CD14-positive monocyte (primary cell): ENCODE data around the gene APLF. TPM values are rescaled to one million over a fixed set of nuclear protein-coding genes. Genes with fewer than 3 reads are reported as not detected.
A peak's percentile ranks its signal among the peaks of the same experiment; 100 is the strongest.

Source experiments
- DNase-seq, 3 donors: peaks; one replicate each; pipeline ENCODE4 v3.0.0-alpha.2; 2011 to 2022
- H2AFZ ChIP-seq: 2 replicates; pipeline ENCODE4 v1.6.0; 2012; ENCODE audit warnings: mild to moderate bottlenecking, low read depth, low read length, inconsistent platforms; ENCODE audit not compliant: insufficient read depth, poor library complexity, severe bottlenecking
- H3K27ac ChIP-seq, 2 donors: 1 replicate in 1 of 2; 2 replicates in 1 of 2; pipeline ENCODE4 v1.5.1; 2012 to 2013; ENCODE audit warnings: low read length in 2 of 2, control low read depth in 1 of 2, inconsistent platforms in 1 of 2, low read depth in 1 of 2, mild to moderate bottlenecking in 1 of 2
- H3K27me3 ChIP-seq, 2 donors: one replicate each; pipeline versions ENCODE4 v1.6.0 to v1.6.1; 2011 to 2013; ENCODE audit warnings: low read length in 2 of 2; ENCODE audit not compliant: control insufficient read depth in 2 of 2, insufficient read depth in 2 of 2
- H3K36me3 ChIP-seq, 2 donors: replicated peaks in 1 of 2; 1 replicate in 1 of 2; 2 replicates in 1 of 2; pipeline versions ENCODE4 v1.5.1 to v1.6.1; 2012 to 2013; ENCODE audit warnings: low read length in 2 of 2, control low read depth in 1 of 2, inconsistent platforms in 1 of 2, mild to moderate bottlenecking in 1 of 2; ENCODE audit not compliant: insufficient read depth in 2 of 2, control insufficient read depth in 1 of 2
- H3K4me1 ChIP-seq, 2 donors: 1 replicate in 1 of 2; 2 replicates in 1 of 2; pipeline versions ENCODE4 v1.5.1 to v1.6.1; 2012 to 2013; ENCODE audit warnings: low read length in 2 of 2, control low read depth in 1 of 2, inconsistent platforms in 1 of 2, mild to moderate bottlenecking in 1 of 2, moderate library complexity in 1 of 2; ENCODE audit not compliant: insufficient read depth in 2 of 2, control insufficient read depth in 1 of 2
- H3K4me2 ChIP-seq: replicated peaks from 2 replicates; pipeline ENCODE3; 2012; ENCODE audit warnings: low read length, moderate library complexity, mild to moderate bottlenecking; ENCODE audit not compliant: poor library complexity, severe bottlenecking; ENCODE audit errors: extremely low read depth
- H3K4me3 ChIP-seq, 3 experiments: fragments of 200-600 bp in 1 of 3; sonication (generic) in 1 of 3; replicated peaks in 1 of 3; 1 replicate in 2 of 3; 2 replicates in 1 of 3; pipeline ENCODE4 v1.5.1; 2011 to 2013; ENCODE audit warnings: low read length in 3 of 3, mild to moderate bottlenecking in 3 of 3, control low read depth in 2 of 3, low read depth in 2 of 3, inconsistent platforms in 1 of 3, moderate library complexity in 1 of 3
- H3K79me2 ChIP-seq: 2 replicates; pipeline ENCODE4 v1.6.0; 2012; ENCODE audit warnings: mild to moderate bottlenecking, control low read depth, inconsistent platforms, low read length, moderate library complexity; ENCODE audit not compliant: insufficient read depth
- H3K9ac ChIP-seq: 2 replicates; pipeline ENCODE4 v1.6.0; 2017; ENCODE audit warnings: low read length, mild to moderate bottlenecking; ENCODE audit not compliant: insufficient read depth, poor library complexity, severe bottlenecking
- H3K9me3 ChIP-seq, 2 donors: replicated peaks in 1 of 2; 1 replicate in 1 of 2; 2 replicates in 1 of 2; pipeline versions ENCODE4 v1.5.1 to v1.6.1; 2012 to 2013; ENCODE audit warnings: low read length in 2 of 2, control low read depth in 1 of 2; ENCODE audit not compliant: control insufficient read depth in 1 of 2, insufficient read depth in 1 of 2
- H4K20me1 ChIP-seq: 2 replicates; pipeline ENCODE4 v1.6.0; 2012; ENCODE audit warnings: mild to moderate bottlenecking, low read length, control low read depth, moderate library complexity; ENCODE audit not compliant: insufficient read depth
- H3K27ac Mint-ChIP-seq, 7 donors: one replicate each; pipeline ENCODE4 v1.8.0; 2020; ENCODE audit warnings: mild to moderate bottlenecking in 7 of 7, mixed read lengths in 7 of 7, moderate library complexity in 6 of 7, inconsistent platforms in 2 of 7
- H3K27me3 Mint-ChIP-seq, 3 donors: one replicate each; pipeline ENCODE4 v1.8.0; 2021 to 2022; ENCODE audit warnings: low read depth in 3 of 3, mild to moderate bottlenecking in 3 of 3, mixed read lengths in 3 of 3, moderate library complexity in 3 of 3, inconsistent platforms in 1 of 3
- H3K36me3 Mint-ChIP-seq, 2 donors: one replicate each; pipeline ENCODE4 v1.8.0; 2020; ENCODE audit warnings: mixed read lengths in 2 of 2, inconsistent platforms in 1 of 2, mild to moderate bottlenecking in 1 of 2
- H3K4me1 Mint-ChIP-seq: one replicate; pipeline ENCODE4 v1.8.0; 2020; ENCODE audit warnings: mild to moderate bottlenecking, mixed read lengths
- H3K4me3 Mint-ChIP-seq, 2 donors: one replicate each; pipeline ENCODE4 v1.8.0; 2020; ENCODE audit warnings: mild to moderate bottlenecking in 2 of 2, mixed read lengths in 2 of 2, moderate library complexity in 1 of 2
- H3K9me3 Mint-ChIP-seq, 7 donors: one replicate each; pipeline ENCODE4 v1.8.0; 2020 to 2022; ENCODE audit warnings: mixed read lengths in 7 of 7, mild to moderate bottlenecking in 6 of 7, moderate library complexity in 6 of 7, inconsistent platforms in 2 of 7
- CTCF ChIP-seq: fragments of 200-600 bp; IDR thresholded peaks from one replicate; pipeline ENCODE4 v1.8.0; 2022; ENCODE audit warnings: antibody characterized with exemption, mild to moderate bottlenecking
- WGBS: methylation state at CpG from one replicate; pipeline ENCODE4 v1.1.5; 2013; ENCODE audit warnings: missing lambda C conversion rate; ENCODE audit not compliant: insufficient coverage; 5-methylcytosine and 5-hydroxymethylcytosine counted together
- intact Hi-C, 2 donors: fragments of 100-400 bp; cut with micrococcal nuclease; formaldehyde crosslinking; loops; one replicate each; pipeline versions ENCODE4 v1.15.0 to v1.15.1; 2023
- polyA plus RNA-seq, 3 donors: library from polyadenylated mRNA; depleted of rRNA in 1 of 3; unstranded in 2 of 3; stranded (reverse) in 1 of 3; fragments of 300-500 nt in 2 of 3; fragments of >200 nt in 1 of 3; fragmentation: Illumina TruSeq in 2 of 3; gene quantifications; 1 replicate in 2 of 3; 2 replicates in 1 of 3; pipeline ENCODE4 v1.2.3, GENCODE V29; 2012 to 2021

The APLF gene
- polyA plus RNA-seq, 3 donors, result 0.77 to 1.8 (median 1.2) TPM

GRCh38 chr2:68420254-68420910 lies 47.0 kb upstream of the APLF start:
- Histone ChIP-seq H3K79me2 (no peaks in the 10 kb centered on the region), H3K4me3 (no peak overlapping the region), H2AFZ (no peak overlapping the region), H3K36me3 (no peaks in the 10 kb centered on the region), H3K9ac (no peak overlapping the region), H3K4me2 (no peak overlapping the region), H3K27me3 (no peaks in the 10 kb centered on the region), H3K9me3 (no peaks in the 10 kb centered on the region), H3K4me1 (peaks cover 53 to 56% of the 10 kb centered on the region in 2 donors), H4K20me1 (no peaks in the 10 kb centered on the region), H3K27ac (no peak overlapping the region)
- H3K9me3 Mint-ChIP-seq, result peaks cover 0 to 3% (median 0%) of the 10 kb centered on the region in 7 donors
- H3K27me3 Mint-ChIP-seq, result peaks cover 0 to 2% (median 0%) of the 10 kb centered on the region in 3 donors
- 40% methylated on average over 2 of the region's 3 CpGs for WGBS
- peaks cover 0 to 3% of the 10 kb centered on the region in 2 donors for H3K36me3 Mint-ChIP-seq
- intact Hi-C loops, result loop anchor here in 1 of 2 donors (10.0 kb wide), 1 partner anchor 166 kb away; the partner anchor contains the start of gene PPP3R1
- DNase-seq, result peak in 1 of 3 donors; percentile 33
- H3K4me3 Mint-ChIP-seq, result no peak overlapping the region
- H3K27ac Mint-ChIP-seq, result peak overlapping the region in 1 of 7 donors; percentile 41
- no peak for TF ChIP-seq CTCF
- H3K4me1 Mint-ChIP-seq, result peaks cover 45% of the 10 kb centered on the region

GRCh38 chr2:68423966-68424650 lies 43.3 kb upstream of the APLF start:
- peak overlapping the region; percentile 24 for H3K9ac ChIP-seq
- H3K4me3 Mint-ChIP-seq, result no peak overlapping the region
- H3K79me2 ChIP-seq, result peaks cover 4% of the 10 kb centered on the region
- no peaks in the 10 kb centered on the region for H3K9me3 Mint-ChIP-seq
- WGBS, result no CpG with 5 or more reads among the region's 2 CpGs
- H3K4me2 ChIP-seq, result peak overlapping the region; percentile 38
- intact Hi-C loops, result loop anchor here in 1 of 2 donors (10.0 kb wide), 1 partner anchor 169 kb away; the partner anchor contains the start of gene PPP3R1
- DNase-seq, result peak; percentile 91 to 95 (median 94)
- no peaks in the 10 kb centered on the region for H3K9me3 ChIP-seq
- no peak overlapping the region for H2AFZ ChIP-seq
- H3K4me1 Mint-ChIP-seq, result peaks cover 40% of the 10 kb centered on the region
- H3K27me3 ChIP-seq, result no peaks in the 10 kb centered on the region
- no peak for TF ChIP-seq CTCF
- H3K27me3 Mint-ChIP-seq, result no peaks in the 10 kb centered on the region
- H3K4me3 ChIP-seq, result peak overlapping the region in 1 of 3 experiments; percentile 45
- no peaks in the 10 kb centered on the region for H3K36me3 ChIP-seq
- H3K27ac Mint-ChIP-seq, result no peak overlapping the region
- H4K20me1 ChIP-seq, result no peaks in the 10 kb centered on the region
- peak overlapping the region; percentile 12 to 91 for H3K27ac ChIP-seq
- H3K36me3 Mint-ChIP-seq, result peaks cover 0 to 3% of the 10 kb centered on the region in 2 donors
- H3K4me1 ChIP-seq, result peaks cover 75 to 79% of the 10 kb centered on the region in 2 donors
